SK-N-MC (cell line): ENCODE results near the gene NLN.
"Not testable (repeated sequence)": the region's sequence is repeated elsewhere in the genome, so short reads cannot be mapped to it uniquely, and the experiment has no call there.

Experiments
- DNase-seq: peaks from one replicate; pipeline ENCODE4 v3.0.0-alpha.2; 2011; ENCODE audit warnings: low read depth, low spot score
- H3K27ac ChIP-seq: fragments of 200-600 bp; sonication (generic); 2 replicates; pipeline ENCODE4 v1.5.1; 2016; ENCODE audit warnings: mixed run types
- H3K36me3 ChIP-seq: fragments of 200-600 bp; sonication (generic); 2 replicates; pipeline ENCODE4 v1.6.1; 2017; ENCODE audit warnings: antibody characterized with exemption, low read length, mixed read lengths; ENCODE audit not compliant: insufficient read depth
- H3K4me3 ChIP-seq: fragments of 200-600 bp; sonication (generic); 2 replicates; pipeline ENCODE4 v1.5.1; 2016
- H3K9ac ChIP-seq: fragments of 200-600 bp; sonication (generic); 2 replicates; pipeline ENCODE4 v1.8.0; 2017; ENCODE audit warnings: mixed run types, mixed read lengths; ENCODE audit not compliant: insufficient read length
- H3K9me3 ChIP-seq: fragments of 200-600 bp; sonication (generic); 2 replicates; pipeline ENCODE4 v1.6.1; 2017; ENCODE audit warnings: low read depth, mild to moderate bottlenecking, antibody characterized with exemption, low read length, moderate library complexity, mixed read lengths
- EZH2 ChIP-seq: fragments of 200-600 bp; sonication (generic); IDR thresholded peaks from one replicate; pipeline ENCODE4 v1.6.1; 2017; ENCODE audit warnings: antibody characterized with exemption
- FOXP2 ChIP-seq: optimal IDR thresholded peaks from 2 replicates; pipeline ENCODE3; 2011; ENCODE audit warnings: mild to moderate bottlenecking, moderate library complexity; ENCODE audit not compliant: insufficient read depth; ENCODE audit errors: extremely low read length, control extremely low read depth
- POLR2AphosphoS5 ChIP-seq: IDR thresholded peaks from 2 replicates; pipeline ENCODE4 v1.6.1; 2012; ENCODE audit warnings: mild to moderate bottlenecking, low read depth, low read length, borderline replicate concordance

The NLN gene

GRCh38 chr5:65871182-65871581, 149.2 kb downstream of the NLN start:
- no peak overlapping the region for H3K9ac ChIP-seq
- H3K27ac ChIP-seq: no peak overlapping the region
- TF ChIP-seq FOXP2: no peak
- TF ChIP-seq EZH2: no peak
- no peak for TF ChIP-seq POLR2AphosphoS5
- no peak for DNase-seq
- H3K4me3 ChIP-seq: no peak overlapping the region
- H3K36me3 ChIP-seq: no peaks in the 10 kb centered on the region
- no peaks in the 10 kb centered on the region for H3K9me3 ChIP-seq

- not testable (repeated sequence) for H3K36me3 ChIP-seq, DNase-seq, H3K9me3 ChIP-seq, H3K9ac ChIP-seq, H3K4me3 ChIP-seq, H3K27ac ChIP-seq
These were observed 149.8 kb downstream of the NLN start for GRCh38 chr5:65871776-65872175.

DNA sequence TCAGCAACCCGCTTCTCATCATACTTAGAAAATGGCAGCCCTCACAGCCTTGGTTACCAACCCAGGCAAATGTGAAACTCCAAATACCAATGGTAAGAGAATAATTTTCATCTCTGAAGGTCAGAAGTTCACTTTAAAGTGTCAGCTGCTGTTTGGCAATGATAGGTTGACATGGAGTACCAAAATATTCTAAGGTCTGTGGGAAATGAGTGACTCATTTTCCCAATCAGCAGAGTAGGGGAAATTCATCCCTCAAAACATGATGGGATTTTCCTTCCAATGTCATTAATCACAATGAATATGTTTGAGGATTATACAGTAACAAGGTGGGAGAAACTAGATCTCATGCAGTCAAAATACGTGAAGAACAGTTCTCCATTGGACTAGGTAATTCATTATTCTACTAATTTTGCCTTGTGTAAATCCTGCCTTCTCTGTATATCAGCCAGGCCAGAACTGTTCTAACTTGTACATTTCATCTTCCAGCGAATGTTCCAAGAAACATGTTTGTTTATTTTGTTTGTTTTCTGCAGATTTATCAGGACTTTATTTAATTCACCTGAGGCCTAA, 151.3 kb downstream of the NLN start:
- DNase-seq: no peak
- no peaks in the 10 kb centered on the region for H3K9me3 ChIP-seq
- no peak overlapping the region for H3K4me3 ChIP-seq
- no peak overlapping the region for H3K9ac ChIP-seq
- TF ChIP-seq POLR2AphosphoS5 (no peak), EZH2 (no peak), FOXP2 (no peak)
- no peaks in the 10 kb centered on the region for H3K36me3 ChIP-seq
- H3K27ac ChIP-seq: no peak overlapping the region

GRCh38 chr5:65874241-65874640, 152.2 kb downstream of the NLN start:
- H3K27ac ChIP-seq: no peak overlapping the region
- DNase-seq: no peak
- no peak overlapping the region for H3K9ac ChIP-seq
- H3K9me3 ChIP-seq: no peaks in the 10 kb centered on the region
- no peaks in the 10 kb centered on the region for H3K36me3 ChIP-seq
- no peak overlapping the region for H3K4me3 ChIP-seq
- TF ChIP-seq POLR2AphosphoS5 (no peak), FOXP2 (no peak), EZH2 (no peak)

- no peaks in the 10 kb centered on the region for H3K36me3 ChIP-seq
- H3K9ac ChIP-seq: no peak overlapping the region
- H3K4me3 ChIP-seq: no peak overlapping the region
- H3K9me3 ChIP-seq: no peaks in the 10 kb centered on the region
- no peak for DNase-seq
- TF ChIP-seq FOXP2 (no peak), POLR2AphosphoS5 (no peak), EZH2 (no peak)
- no peak overlapping the region for H3K27ac ChIP-seq
These were observed 154.5 kb downstream of the NLN start for GRCh38 chr5:65876496-65876895.

DNA sequence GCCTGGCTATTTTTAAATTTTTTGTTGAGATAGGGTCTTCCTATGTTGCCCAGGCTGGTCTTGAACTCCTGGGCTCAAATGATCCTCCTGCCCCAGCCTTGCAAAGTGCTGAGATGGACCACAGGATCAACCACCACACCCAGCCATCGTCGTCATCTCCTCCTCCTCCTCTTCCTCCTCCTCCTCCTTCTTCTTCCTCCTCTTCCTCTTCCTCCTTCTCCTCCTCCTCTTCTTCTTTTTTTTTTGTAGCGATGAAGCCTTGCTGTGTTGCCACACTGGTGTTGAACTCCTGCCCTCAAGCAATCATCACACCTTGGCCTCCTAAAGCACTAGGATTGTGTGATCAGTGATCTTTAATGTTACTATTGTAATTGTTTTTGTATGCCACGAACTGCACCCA, 155.0 kb downstream of the NLN start:
- Histone ChIP-seq H3K4me3 (no peak overlapping the region), H3K36me3 (no peaks in the 10 kb centered on the region), H3K27ac (no peak overlapping the region), H3K9me3 (no peaks in the 10 kb centered on the region), H3K9ac (no peak overlapping the region)
- TF ChIP-seq POLR2AphosphoS5 (no peak), FOXP2 (no peak), EZH2 (no peak)
- no peak for DNase-seq
